ENCODE results near the gene JAK1.

The JAK1 gene

GRCh38 chr1:64882574-64883255 lies 83.6 kb downstream of the JAK1 start:
- TF ChIP-seq CTCF (IDR thresholded peaks at IDR 0.05; ENCODE audit: low read depth, low read length): no peak
- in situ Hi-C loops (cut with HindIII; ENCODE audit: low sequenced_read_pairs): no loop called here
- H3K4me3 ChIP-seq (ENCODE audit: low read depth, low read length): no peak overlapping the region
- DNase-seq (ENCODE audit: low read depth, low spot score): no peak

GRCh38 chr1:64881281-64881680 lies 85.1 kb downstream of the JAK1 start:
- no peak overlapping the region for H3K4me3 ChIP-seq (ENCODE audit: low read depth, low read length)
- peak; percentile 38 for DNase-seq (ENCODE audit: low read depth, low spot score)
- in situ Hi-C loops (cut with HindIII; ENCODE audit: low sequenced_read_pairs): no loop called here
- TF ChIP-seq CTCF (IDR thresholded peaks at IDR 0.05; ENCODE audit: low read depth, low read length): no peak

- no peak for DNase-seq (ENCODE audit: low read depth, low spot score)
- TF ChIP-seq CTCF (IDR thresholded peaks at IDR 0.05; ENCODE audit: low read depth, low read length): no peak
- H3K4me3 ChIP-seq (ENCODE audit: low read depth, low read length): no peak overlapping the region
- in situ Hi-C loops (cut with HindIII; ENCODE audit: low sequenced_read_pairs): no loop called here
These were observed 85.9 kb downstream of the JAK1 start for GRCh38 chr1:64880449-64880848.

- TF ChIP-seq CTCF (IDR thresholded peaks at IDR 0.05; ENCODE audit: low read depth, low read length): no peak
- no peak overlapping the region for H3K4me3 ChIP-seq (ENCODE audit: low read depth, low read length)
- in situ Hi-C loops (cut with HindIII; ENCODE audit: low sequenced_read_pairs): no loop called here
- DNase-seq (ENCODE audit: low read depth, low spot score): no peak
These were observed 87.3 kb downstream of the JAK1 start for GRCh38 chr1:64878931-64879611.

- H3K4me3 ChIP-seq (ENCODE audit: low read depth, low read length): no peak overlapping the region
- in situ Hi-C loops (cut with HindIII; ENCODE audit: low sequenced_read_pairs): no loop called here
- TF ChIP-seq CTCF (IDR thresholded peaks at IDR 0.05; ENCODE audit: low read depth, low read length): no peak
- DNase-seq (ENCODE audit: low read depth, low spot score): no peak
These were observed 88.3 kb downstream of the JAK1 start for GRCh38 chr1:64878090-64878489.

- no peak for TF ChIP-seq CTCF (IDR thresholded peaks at IDR 0.05; ENCODE audit: low read depth, low read length)
- in situ Hi-C loops (cut with HindIII; ENCODE audit: low sequenced_read_pairs): no loop called here
- no peak overlapping the region for H3K4me3 ChIP-seq (ENCODE audit: low read depth, low read length)
- DNase-seq (ENCODE audit: low read depth, low spot score): no peak
These were observed 88.8 kb downstream of the JAK1 start for GRCh38 chr1:64877598-64877997.
